OCI-LY7 (cell line): ENCODE measurements around the gene EXOSC6.

Source experiments
- CTCF ChIP-seq: fragments of 200-600 bp; sonication (generic); conservative IDR thresholded peaks from 2 replicates; pipeline ENCODE4 v1.5.1; 2014; ENCODE audit warnings: mild to moderate bottlenecking, antibody characterized with exemption, low read length, moderate library complexity, mixed read lengths
- EZH2phosphoT487 ChIP-seq: fragments of 200-600 bp; sonication (generic); IDR thresholded peaks from 2 replicates; pipeline ENCODE4 v1.6.1; 2018; ENCODE audit warnings: low read depth, borderline replicate concordance, mild to moderate bottlenecking, mixed run types, antibody characterized with exemption, low read length, moderate library complexity, mixed read lengths

GRCh38 chr16:70254965-70255286, 3.2 kb upstream of the EXOSC6 start:
- TF ChIP-seq CTCF (no peak), EZH2phosphoT487 (no peak)
